Measurements from ENCODE around the gene TCERG1L.
"Not testable (repeated sequence)": the region's sequence is repeated elsewhere in the genome, so short reads cannot be mapped to it uniquely, and the experiment has no call there.

TCERG1L gene

DNA sequence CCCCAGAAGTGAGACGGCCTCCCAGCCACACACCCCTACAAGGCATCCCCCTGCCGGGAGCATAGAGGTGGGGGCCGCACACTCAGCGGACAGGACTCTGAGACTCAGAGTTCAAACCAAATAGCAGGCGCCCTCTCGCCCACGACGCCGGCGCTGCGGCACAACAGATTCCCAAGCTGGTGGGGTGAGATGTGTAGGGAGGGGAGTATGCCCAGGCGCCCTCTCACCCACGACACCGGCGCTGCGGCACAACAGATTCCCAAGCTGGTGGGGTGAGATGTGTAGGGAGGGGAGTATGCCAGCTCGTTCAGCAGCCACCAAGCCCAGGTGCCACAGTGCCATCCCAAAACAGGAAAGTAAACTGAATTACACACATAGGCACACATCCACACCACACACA, 64.7 kb downstream of the TCERG1L start:
- DNase-seq = no peak

DNA sequence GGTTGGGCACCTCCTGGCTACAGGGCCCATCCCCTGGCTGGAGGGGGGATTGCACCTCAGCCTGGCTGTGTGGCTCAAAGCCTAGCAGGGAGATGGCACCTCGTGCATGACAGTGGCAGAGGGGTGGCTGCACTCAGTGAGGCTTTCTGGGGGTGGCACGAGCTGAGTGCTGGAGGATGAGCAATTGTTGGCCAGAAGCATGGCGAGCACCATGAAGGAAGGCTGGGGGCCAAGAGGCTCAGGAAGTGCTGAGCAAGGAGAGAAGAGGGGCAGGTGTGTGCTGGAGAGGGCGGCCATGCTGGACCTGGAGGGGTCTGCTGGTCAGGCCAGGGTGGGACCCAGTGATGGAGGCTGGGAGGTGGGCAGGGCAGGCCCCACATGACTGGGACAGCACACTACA, 65.4 kb downstream of the TCERG1L start:
- DNase-seq = no peak

DNA sequence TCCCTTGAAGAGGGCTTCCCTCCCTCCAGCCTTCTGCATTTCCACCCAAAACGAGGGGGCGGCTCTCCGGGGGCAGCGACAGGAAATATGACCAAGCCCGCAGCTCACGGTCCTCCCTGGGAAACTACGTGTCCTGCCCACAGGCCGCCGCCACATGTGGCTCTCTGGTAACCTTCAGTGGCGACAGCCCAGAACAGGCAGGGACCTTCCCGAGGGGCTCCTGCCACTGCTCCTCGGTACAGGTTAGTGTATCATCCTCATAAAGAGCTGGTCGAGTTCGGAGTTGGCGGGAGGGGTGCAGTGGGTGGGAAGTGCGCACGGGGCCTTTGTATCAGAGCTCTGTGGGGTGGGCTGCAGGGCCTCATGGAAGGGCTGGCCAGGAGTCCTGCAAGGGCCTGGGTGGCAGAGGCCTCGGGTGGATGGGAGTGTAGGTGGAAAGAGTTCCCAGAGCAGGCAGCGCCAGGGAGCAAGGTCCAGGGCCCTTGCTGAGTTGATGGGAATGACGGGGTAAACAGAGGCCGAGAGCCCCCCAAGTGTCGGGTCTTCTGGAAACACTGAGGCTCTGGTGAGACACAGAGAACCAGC, 66.0 kb downstream of the TCERG1L start:
- no peak for DNase-seq

DNA sequence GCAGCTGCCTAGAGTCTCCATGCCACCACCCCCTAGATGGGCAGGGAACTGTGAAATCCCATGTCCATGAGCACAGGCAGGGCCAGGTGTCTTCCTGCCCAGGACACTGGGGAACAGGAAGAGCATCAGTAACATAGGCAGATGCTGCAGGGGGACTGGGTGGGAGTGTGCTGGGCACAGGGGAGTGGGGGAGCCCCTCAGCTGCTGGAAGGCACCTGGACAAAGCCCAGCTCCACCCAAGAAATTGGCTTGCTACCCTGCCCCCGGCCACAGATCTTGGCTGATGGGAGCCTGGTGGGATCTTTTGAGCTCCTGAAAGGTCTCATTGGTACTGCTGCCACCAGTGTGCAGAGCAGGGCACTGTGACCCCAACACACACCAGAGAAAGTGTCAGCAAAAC, 66.7 kb downstream of the TCERG1L start:
- no peak for DNase-seq

DNA sequence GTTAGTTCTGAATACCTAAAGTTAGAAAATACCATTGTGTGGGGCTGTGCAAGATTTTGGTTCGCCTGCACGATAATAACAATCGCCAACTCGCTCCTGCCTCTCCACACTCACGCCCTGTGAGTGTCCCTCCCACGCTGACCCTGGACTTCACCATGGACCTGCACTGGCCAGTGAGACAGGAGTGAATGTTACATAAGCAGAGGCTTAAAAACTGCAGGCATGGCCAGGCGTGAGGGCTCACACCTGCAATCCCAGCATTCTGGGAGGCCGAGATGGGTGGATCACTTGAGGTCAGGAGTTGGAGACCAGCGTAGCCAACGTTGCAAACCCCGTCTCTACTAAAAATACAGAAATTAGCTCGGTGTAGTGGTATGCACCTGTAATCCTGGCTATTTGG, 68.4 kb downstream of the TCERG1L start:
- no peak for DNase-seq

DNA sequence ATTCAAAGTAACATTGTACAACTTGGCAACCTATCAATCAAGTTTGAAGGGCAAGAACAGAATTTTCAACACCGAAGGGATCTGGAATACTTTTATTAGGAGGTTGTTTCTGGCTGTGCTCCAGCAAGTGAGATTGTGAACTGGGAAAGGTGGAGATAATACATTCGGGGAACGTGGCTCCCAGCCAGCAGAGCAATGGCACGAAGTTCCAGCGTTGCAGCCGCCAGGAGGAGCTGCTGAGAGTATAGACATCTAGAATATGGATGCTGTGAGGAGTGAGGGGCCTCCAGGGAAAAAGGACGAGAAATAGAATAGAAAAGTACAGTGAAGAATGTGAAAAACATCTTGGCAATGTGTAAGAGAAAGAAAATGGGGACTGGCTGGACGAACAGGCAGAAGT, 69.5 kb downstream of the TCERG1L start:
- DNase-seq = no peak

DNA sequence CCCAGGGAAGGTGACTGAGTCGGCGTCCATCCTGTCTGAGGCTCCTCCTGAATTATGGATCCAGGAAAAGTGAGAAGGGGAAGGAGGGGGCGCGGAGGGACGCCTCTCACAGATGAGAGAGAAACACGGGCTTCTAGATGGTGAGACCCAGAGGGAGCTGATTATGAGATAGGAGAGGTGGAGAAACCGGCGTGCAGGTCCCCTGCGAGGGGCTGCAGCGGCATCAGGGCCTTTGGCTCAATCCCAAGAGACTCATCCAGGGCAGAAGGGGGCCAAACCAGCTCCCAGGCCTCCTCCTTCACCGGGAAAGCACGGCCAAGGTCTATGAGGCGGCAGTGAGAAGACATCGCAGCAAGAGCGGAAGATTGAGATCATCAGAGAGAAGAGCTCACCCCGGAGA, 70.8 kb downstream of the TCERG1L start:
- no peak for DNase-seq

DNA sequence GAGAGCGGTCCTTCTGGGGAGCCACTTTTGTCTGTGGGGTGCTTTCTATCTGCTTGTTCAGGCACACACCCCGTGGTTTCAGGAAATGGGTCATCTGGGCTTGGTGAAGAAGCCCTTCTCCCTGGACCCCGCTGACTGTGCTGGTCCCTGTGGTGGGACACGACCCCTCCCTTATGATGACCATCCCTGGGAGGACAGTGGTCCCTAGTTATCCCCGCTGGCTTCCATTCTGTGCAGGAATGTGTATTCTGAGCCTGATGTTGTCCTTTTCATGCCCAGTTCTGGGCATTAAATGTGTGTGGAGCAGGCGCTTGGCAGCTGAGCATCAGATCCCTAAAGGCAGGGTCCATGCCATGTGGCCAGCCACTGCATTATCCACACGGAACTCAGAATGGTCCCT, 71.6 kb downstream of the TCERG1L start:
- no peak for DNase-seq

DNA sequence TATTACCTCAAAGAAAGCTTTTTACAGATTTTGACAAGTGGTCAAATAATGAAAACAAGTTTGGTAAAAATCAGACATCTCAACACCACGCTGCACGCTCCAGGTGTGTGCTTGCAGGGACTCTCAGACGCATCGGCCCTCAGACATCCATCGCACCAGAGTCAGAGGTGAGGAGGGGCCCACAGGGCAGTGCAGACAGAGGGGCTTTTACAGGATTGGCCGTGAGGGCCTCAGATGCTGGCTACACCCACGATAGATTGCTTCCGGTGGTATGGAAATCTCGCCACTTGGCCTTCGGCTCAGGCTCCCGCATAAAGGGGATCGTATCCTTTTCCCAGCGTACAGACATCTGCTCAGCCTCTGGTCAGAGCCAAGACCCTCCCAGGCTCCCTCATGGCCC, 72.1 kb downstream of the TCERG1L start:
- no peak for DNase-seq

DNA sequence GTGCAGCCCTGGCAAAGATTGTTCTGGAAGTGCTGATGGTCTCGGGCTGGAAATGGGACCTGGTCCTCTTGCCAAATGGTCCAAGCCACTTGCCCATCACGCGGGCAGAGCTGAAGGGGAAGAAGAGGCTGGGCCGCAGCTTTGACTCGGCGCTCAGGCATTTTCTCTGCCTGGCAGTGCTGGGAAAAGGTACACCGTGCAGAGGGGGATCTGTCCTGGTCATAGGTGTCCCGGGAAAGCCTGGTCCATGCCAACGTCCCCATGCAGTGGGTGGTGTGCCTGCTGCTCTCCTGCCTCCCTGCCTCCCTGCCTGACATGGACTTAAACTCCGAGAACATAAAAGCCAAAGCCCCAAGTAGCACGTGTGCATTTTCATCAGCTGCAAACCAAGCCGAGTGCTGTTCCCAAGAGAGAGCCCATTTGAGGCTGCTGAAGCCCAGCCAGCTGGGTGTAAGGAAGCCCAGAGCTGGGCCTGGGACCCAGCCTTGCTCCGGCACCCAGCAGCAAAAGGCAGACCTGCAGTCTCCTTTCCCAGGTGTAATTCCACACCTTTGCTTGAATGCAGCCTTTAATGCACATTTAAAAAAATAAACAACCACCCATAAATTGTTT, 72.7 kb downstream of the TCERG1L start:
- DNase-seq = no peak

DNA sequence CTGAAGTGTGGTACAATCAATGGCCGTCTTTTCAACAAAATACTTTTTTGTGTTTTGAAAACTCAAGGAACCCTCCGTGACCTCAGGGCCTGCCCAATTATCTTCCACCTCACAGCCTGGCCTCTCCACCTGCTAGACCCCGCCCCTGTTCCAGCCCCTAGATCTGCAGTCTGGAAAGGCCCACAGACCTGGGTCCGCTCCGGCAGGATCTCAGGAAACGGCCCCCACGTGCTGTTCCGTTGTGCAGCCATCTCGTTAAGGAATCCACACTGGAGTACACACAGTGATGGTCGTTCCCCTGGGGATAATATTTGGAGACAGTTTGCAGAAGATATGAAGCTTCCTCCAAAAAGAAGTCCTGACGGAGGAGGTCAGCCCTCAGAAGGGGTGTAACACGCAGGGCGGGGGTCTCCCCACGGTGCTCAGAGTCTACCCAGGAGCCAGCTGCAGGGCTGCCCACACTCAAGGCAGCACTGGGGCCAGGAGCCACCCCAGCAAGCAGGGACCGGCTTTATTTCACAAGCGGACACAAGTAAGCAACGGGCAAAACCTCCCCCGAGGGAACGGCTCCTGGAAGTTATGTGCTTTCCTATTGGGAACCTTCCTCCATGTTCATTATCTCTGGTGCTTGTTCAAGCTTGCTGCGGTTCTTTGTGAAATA, 73.4 kb downstream of the TCERG1L start:
- no peak for DNase-seq

DNA sequence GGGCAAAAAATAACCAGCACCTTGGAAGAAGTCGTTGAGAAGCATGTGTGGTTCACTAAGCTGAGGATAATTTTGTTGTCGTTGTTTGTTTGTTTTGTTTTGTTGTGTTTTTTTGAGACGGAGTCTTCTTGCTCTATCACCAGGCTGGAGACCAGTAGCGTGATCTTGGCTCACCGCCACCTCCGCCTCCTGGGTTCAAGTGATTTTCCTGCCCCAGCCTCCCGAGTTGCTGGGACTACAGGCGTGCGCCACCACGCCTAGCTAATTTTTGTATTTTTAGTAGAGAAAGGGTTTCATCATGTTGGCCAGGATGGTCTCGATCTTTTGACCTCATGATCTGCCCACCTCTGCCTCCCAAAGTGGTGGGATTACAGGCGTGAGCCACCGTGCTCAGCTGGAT, 76.9 kb downstream of the TCERG1L start:
- not testable (repeated sequence) for DNase-seq

DNA sequence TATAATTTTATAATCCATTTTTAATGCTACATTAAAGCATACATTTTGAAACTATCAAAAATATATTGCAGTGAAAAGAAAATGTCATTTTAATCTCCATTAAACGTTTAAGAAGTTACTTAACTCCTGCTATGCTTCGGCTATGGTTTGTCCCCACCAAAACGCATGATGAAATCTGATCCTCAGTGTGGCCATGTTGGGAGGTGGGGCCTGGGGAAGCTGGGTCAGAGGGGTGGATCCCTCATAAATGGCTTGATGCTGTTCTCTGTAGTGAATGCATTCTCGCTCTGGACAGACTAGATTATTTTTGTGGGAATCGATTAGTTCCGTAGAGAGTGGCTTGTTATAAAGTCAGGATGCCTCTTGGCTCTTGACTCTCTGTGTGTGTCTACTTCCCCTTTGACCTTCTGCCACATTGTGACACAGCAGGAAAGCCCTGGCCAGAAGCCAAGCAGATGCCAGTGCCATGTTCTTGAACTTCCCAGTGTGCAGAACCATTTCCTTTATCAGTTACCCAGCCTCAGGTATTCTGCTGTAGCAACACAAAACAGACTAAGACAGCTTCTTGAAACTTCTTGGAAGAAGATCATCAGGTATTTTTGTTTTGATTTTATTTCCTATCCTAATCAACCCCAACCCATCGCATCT, 77.8 kb downstream of the TCERG1L start:
- DNase-seq = no peak

DNA sequence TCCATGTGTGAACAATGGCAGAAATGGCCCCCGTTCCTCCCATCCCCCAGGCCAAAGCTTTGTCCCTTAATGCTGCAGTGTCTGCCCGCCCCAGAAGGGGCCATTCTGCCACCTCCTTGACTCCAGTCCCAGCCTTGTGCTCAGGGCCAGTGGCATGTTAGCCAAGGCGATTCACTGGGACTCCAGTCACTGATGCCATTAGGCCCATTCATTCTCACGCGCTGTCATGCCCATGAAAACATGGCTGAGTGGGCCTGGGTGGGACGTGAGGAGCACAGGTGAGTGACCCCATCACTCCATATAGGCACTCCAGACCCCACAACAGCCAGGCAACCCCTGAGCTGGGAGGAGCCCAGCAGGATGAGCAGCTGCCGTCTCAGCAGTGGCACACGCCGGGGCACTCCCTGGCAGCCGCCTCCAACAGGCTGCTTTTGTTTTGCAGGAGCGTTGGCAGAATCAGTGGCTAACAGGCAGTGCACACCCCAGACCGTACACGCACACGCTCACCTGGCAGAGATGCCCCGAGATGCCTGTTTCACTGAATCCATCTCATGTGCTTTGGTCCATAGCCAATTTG, 79.5 kb downstream of the TCERG1L start:
- no peak for DNase-seq

DNA sequence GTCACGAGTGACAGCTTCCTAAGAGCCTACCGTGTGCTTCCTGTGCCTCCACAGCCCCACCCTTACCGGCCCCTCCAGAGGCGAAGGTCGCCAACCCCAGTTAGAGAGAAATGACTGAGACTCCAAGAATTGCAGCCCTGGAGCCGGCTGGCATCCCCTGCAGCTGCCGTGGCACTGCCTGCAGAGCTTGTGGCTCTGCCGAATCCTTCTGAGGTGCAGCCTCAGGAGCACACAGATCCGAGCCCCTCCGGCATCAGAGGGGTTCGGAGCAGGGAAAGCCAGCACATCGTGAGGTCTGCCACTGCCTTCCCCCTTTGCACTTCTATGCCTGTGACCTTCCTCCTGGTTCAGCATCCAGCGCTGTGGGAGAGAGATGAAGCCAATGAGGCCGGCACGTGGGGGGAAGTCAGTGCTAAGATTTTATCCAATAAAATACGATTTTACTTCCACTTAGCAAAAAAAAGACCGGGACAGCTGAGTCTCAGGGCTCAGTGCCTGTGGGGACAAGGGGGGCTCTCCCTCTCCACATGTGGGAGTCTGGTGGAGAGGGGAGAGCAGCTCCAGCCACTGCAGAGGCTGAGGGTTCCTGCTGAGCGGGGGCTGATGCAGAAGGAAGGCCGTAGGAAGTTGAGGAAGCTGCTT, 80.1 kb downstream of the TCERG1L start:
- no peak for DNase-seq

DNA sequence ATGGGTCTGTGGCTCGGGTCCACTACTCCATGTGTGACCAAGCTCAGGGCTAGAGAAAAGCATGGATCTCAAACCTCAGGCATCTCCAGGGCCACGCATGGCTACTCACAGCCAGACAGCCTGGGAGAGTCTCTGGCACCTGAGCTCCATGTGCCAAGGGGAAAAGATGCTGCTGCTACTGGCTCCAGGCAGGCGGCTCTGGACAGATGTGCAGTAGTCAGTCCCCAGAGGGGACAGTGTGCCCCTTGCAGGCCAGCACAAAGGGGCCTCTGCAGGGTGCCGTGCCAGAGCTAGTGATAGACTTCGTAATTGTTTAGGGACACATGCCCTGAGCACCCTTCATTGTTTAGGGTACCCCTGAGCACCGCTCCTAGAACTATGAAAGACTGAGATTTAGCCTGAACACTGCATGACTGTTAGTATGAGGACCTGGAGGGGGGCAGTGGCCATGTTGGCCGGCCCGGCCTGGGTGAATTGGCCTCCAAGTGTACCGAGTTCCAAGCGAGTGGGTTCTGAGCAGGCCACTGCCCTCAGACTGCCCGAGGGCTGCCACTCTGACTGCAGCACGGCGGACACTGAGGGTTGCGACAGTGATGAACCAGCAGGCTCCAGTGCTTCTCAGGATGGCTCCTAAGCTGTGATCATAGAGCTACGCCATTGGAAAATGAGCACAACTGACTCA, 80.7 kb downstream of the TCERG1L start:
- DNase-seq = no peak

DNA sequence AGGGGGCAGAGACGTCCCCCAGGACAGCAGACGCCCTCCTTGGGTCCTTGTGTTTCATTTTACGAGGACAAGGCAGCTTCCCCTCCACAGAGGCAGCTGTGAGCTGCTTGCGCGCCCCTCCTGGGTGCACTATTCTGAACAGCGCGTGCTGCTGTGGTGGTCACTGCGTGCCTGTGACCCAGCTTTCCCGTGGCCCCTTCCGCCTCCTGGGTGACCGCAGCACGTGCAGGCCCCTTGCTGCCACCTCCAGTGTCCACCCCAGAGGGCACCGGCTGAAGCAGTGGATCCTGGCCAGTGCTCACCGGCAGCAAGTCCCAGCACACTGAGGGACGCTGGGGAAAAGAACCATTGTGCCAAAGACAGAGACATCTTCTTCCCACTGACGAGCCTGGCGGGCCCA, 81.4 kb downstream of the TCERG1L start:
- no peak for DNase-seq

DNA sequence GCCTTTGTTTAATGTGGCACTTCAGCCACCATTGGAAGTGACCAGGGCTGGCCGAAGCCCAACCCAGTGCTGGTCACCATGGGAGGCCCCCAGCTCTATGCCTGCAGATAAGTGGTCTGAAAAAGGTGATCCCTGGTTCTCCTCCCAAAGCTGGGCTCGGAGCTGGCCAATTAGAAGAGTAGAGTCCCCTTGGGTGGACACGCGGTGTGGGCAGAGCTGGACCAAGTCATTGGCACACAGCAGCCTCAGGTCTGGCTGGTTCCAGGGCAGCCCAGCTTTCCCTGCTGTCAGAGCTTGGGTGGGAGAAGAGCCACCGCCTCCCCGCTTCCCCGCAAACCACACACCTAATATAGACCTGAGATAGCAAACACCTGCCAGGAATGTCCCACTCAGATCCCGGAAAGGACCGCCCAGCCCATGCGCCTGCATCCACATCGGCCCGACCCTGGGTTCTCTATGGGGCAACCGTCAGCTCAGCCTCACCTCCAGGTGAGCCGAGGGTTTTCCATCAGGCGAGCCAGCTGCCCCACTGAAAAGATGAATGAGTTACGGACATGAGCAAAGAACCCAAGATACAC, 84.3 kb downstream of the TCERG1L start:
- no peak for DNase-seq

DNA sequence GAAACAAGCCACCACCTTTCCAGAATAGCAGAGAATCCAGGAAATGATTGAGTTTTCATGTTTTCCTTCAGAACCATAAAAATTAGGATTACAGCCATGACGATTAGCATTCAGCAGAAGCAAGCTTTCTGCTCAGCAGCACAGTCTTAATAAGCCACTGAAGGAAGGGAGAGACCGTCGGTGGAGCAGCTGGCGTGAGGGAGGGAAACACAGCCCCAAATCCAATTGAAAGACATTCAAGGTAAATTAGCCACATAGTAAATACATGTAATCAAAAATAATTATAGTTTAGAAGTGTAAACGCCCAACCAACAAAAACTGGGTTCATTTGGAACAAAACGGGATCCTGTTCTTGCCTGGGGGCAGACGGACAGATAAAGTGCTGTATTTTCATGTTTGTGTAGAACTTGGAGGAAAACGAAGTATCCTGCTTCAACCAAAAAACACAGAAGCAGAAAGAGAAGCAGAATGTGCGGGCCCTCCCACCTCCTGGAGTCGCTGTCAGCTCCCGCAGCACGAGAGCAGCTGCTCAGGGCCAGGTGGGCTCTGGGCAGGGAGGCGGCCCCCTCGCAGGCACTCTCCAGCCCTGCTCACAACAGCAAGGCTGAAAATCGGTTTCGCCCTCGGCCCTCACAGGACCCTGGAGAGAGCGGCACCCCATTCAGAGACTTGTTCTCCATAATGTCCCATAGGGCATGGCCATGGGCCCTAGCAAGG, 84.9 kb downstream of the TCERG1L start:
- no peak for DNase-seq

DNA sequence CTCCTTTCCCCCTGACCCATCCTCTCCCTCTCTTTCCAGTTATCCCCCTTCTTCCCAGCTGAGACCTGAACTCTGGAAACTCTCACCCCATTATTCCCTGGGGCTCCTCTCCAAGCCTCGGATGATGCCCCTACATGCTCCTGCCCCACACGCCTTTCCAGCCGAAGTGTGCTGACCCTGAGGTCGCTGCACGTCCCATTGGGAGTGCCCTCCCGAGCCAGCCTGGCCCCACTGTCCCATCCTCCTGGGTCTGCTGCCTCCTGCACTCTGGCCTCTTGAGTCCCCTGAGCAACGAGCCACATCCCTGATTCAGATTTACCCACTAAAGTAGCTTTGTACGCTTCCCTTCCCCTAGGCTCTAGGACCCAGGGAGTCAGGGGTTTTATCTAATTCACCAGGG, 87.4 kb downstream of the TCERG1L start:
- DNase-seq = no peak

DNA sequence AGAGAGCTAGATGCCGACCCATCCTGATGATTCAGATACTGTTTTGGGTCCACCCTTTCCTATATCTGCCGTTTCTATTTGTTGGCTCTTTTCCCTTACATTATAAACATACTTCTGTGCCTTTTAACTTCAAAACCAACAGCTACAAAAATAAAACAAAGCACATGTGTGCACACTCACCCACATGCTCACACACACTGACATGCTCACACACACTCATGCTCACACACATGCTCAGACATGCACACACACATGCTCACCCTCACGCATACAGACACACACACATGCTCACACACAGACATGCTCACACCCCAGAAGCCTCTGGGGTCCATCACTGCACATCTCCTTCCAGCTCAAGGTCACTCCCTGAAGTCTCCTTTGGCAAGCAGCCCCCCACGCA, 88.1 kb downstream of the TCERG1L start:
- DNase-seq = no peak

DNA sequence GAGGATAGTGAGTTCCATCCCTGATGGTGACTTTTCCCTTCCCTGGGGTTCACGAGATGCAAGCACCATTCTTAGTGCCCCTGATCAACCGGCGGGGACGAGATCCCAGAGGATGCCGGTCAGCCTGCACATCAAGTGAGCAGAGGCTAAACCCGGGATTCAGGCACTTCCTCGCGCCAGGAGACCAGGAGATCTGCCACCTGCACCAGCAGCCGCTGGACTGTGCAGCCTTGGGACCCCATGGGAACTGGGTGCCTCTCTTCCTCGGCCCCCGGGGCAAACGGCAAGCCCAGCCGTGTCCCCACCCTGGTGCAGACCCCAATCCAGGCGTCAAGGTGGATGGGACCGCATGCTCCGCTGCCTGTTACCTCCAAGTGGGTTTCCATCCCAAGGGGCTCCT, 88.5 kb downstream of the TCERG1L start:
- DNase-seq = no peak
